Activated CD8-positive, alpha-beta T cell treated with anti-CD3 and anti-CD28 coated beads for 36 hours (primary cell): ENCODE results near the gene POLR2F. TPM values are rescaled to one million over a fixed set of nuclear protein-coding genes. Genes with fewer than 3 reads are reported as not detected.

Experiments
- ATAC-seq: fragments of 200-7000 bp; cut with Tn5 transposase; one replicate; pipeline ENCODE4 v1.10.0; 2021; ENCODE audit warnings: mild to moderate bottlenecking, moderate library complexity
- CTCF ChIA-PET: fragments of 350-600 bp; sonication (Branson Sonifier 250); formaldehyde crosslinking; loops from one replicate; lab custom pipeline; 2021; ENCODE audit warnings: antibody characterized with exemption; lab: Charles Lee
- POLR2A ChIA-PET: fragments of 350-600 bp; sonication (Branson Sonifier 250); formaldehyde crosslinking; loops from one replicate; lab custom pipeline; 2021; ENCODE audit warnings: antibody characterized with exemption; lab: Charles Lee
- DNase-seq: peaks from one replicate; pipeline ENCODE4 v3.0.0-alpha.2; 2020
- H3K27ac Mint-ChIP-seq: one replicate; pipeline ENCODE4 v1.8.0; 2021; ENCODE audit warnings: mild to moderate bottlenecking, mixed read lengths
- H3K27me3 Mint-ChIP-seq: one replicate; pipeline ENCODE4 v1.8.0; 2021; ENCODE audit warnings: mixed read lengths
- H3K36me3 Mint-ChIP-seq: one replicate; pipeline ENCODE4 v1.8.0; 2021; ENCODE audit warnings: low read depth, mixed read lengths
- H3K4me1 Mint-ChIP-seq: one replicate; pipeline ENCODE4 v1.8.0; 2021; ENCODE audit warnings: low read depth, mixed read lengths
- H3K4me3 Mint-ChIP-seq: one replicate; pipeline ENCODE4 v1.8.0; 2021; ENCODE audit warnings: mild to moderate bottlenecking, moderate library complexity, mixed read lengths
- H3K9me3 Mint-ChIP-seq: one replicate; pipeline ENCODE4 v1.8.0; 2021; ENCODE audit warnings: mixed read lengths
- CTCF ChIP-seq: fragments of 200-600 bp; IDR thresholded peaks from one replicate; pipeline ENCODE4 v1.8.0; 2022; ENCODE audit warnings: antibody characterized with exemption, mild to moderate bottlenecking
- intact Hi-C: fragments of 100-400 bp; cut with micrococcal nuclease; formaldehyde crosslinking; loops from one replicate; pipeline ENCODE4 v1.10.0; 2022
- total RNA-seq, 2 experiments: library from RNA; stranded (reverse); gene quantifications; one replicate each; pipeline ENCODE4 v1.2.3, GENCODE V29; 2021

Gene POLR2F
- total RNA-seq, 2 experiments from 2014 or later: 82.2 to 85.4 TPM

- ChIA-PET CTCF (interaction anchor here (0.9 to 2.2 kb wide), 5 partner anchors 8 to 264 kb away, joined by 3 to 8 read pairs (median 6); no protein-coding TSS in a partner anchor), POLR2A (interaction anchor here (0.6 to 2.8 kb wide), 4 partner anchors 10 to 903 kb away, joined by 3 to 7 read pairs (median 3); no protein-coding TSS in a partner anchor)
- no peak for DNase-seq
- H3K27ac Mint-ChIP-seq: peak overlapping the region; percentile 63
- peaks cover 33% of the 10 kb centered on the region for H3K4me1 Mint-ChIP-seq
- no peaks in the 10 kb centered on the region for H3K9me3 Mint-ChIP-seq
- no peak for TF ChIP-seq CTCF
- intact Hi-C loops: no loop called here
- no peaks in the 10 kb centered on the region for H3K36me3 Mint-ChIP-seq
- H3K4me3 Mint-ChIP-seq: peak overlapping the region; percentile 71
- ATAC-seq: no peak
- H3K27me3 Mint-ChIP-seq: no peaks in the 10 kb centered on the region
Observed at GRCh38 chr22:37907036-37907954, 46.2 kb upstream of the POLR2F start.

GRCh38 chr22:37909766-37910165 is 43.7 kb upstream of the POLR2F start:
- ATAC-seq (no peak), DNase-seq (no peak)
- Mint-ChIP-seq H3K27me3 (no peaks in the 10 kb centered on the region), H3K36me3 (peaks cover 2% of the 10 kb centered on the region), H3K4me1 (peaks cover 38% of the 10 kb centered on the region), H3K4me3 (no peak overlapping the region), H3K27ac (no peak overlapping the region), H3K9me3 (no peaks in the 10 kb centered on the region)
- CTCF ChIA-PET: interaction anchor here (1.3 kb wide), 1 partner anchor 25 kb away, joined by 6 read pairs; no protein-coding TSS in a partner anchor
- no peak for TF ChIP-seq CTCF
- intact Hi-C loops: no loop called here
- POLR2A ChIA-PET: no interaction called here

- TF ChIP-seq CTCF: no peak
- intact Hi-C loops: no loop called here
- DNase-seq (no peak), ATAC-seq (no peak)
- no peak overlapping the region for H3K4me3 Mint-ChIP-seq
- ChIA-PET CTCF (interaction anchor here (0.8 to 1.6 kb wide), 4 partner anchors 14 to 94 kb away, joined by 3 to 6 read pairs (median 4); no protein-coding TSS in a partner anchor), POLR2A (no interaction called here)
- peaks cover 29% of the 10 kb centered on the region for H3K4me1 Mint-ChIP-seq
- no peaks in the 10 kb centered on the region for H3K9me3 Mint-ChIP-seq
- peak overlapping the region; percentile 55 for H3K27ac Mint-ChIP-seq
- H3K36me3 Mint-ChIP-seq: peaks cover 2% of the 10 kb centered on the region
- H3K27me3 Mint-ChIP-seq: no peaks in the 10 kb centered on the region
Observed at GRCh38 chr22:37910890-37911672, 42.4 kb upstream of the POLR2F start.

GRCh38 chr22:37911697-37912096 is 41.8 kb upstream of the POLR2F start:
- DNase-seq: no peak
- ChIA-PET CTCF (interaction anchor here (0.8 to 1.6 kb wide), 3 partner anchors 14 to 94 kb away, joined by 3 to 4 read pairs (median 3); no protein-coding TSS in a partner anchor), POLR2A (no interaction called here)
- no peaks in the 10 kb centered on the region for H3K9me3 Mint-ChIP-seq
- peaks cover 29% of the 10 kb centered on the region for H3K4me1 Mint-ChIP-seq
- TF ChIP-seq CTCF: no peak
- peaks cover 2% of the 10 kb centered on the region for H3K36me3 Mint-ChIP-seq
- no peaks in the 10 kb centered on the region for H3K27me3 Mint-ChIP-seq
- intact Hi-C loops: no loop called here
- H3K27ac Mint-ChIP-seq: no peak overlapping the region
- ATAC-seq: no peak
- H3K4me3 Mint-ChIP-seq: no peak overlapping the region
